ENCODE measurements around the gene FARS2.

DNA sequence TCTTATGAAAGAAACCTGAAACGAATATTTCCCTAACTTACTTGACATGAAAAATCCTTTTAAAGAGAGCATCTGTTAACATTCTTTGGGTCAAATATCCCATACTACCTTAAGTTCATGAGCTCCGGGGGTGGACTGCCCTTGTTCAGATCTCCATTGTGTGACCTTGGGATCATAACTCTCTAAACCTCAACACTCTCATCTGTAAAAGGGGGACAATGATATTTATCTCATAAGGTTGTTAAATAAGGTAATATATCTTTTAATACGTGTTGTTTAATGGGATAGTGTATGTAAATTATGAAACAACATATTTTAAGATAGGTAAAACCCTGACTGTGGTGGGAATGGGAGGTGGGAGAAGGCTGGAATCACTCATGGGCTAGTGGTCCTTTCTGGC lies 326.3 kb downstream of the FARS2 start:
- TF ChIP-seq POLR2AphosphoS5 (IDR thresholded peaks at IDR 0.05; ENCODE audit: low read depth, low read length) = no peak
- no peak for TF ChIP-seq YY1 (IDR thresholded peaks at IDR 0.05; ENCODE audit: low read depth)
- no peak for TF ChIP-seq EZH2phosphoT487 (IDR thresholded peaks at IDR 0.05; ENCODE audit: borderline replicate concordance, low read depth)
- TF ChIP-seq, protein P1, sequence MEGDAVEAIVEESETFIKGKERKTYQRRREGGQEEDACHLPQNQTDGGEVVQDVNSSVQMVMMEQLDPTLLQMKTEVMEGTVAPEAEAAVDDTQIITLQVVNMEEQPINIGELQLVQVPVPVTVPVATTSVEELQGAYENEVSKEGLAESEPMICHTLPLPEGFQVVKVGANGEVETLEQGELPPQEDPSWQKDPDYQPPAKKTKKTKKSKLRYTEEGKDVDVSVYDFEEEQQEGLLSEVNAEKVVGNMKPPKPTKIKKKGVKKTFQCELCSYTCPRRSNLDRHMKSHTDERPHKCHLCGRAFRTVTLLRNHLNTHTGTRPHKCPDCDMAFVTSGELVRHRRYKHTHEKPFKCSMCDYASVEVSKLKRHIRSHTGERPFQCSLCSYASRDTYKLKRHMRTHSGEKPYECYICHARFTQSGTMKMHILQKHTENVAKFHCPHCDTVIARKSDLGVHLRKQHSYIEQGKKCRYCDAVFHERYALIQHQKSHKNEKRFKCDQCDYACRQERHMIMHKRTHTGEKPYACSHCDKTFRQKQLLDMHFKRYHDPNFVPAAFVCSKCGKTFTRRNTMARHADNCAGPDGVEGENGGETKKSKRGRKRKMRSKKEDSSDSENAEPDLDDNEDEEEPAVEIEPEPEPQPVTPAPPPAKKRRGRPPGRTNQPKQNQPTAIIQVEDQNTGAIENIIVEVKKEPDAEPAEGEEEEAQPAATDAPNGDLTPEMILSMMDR (IDR thresholded peaks at IDR 0.05) = no peak
- TF ChIP-seq, protein P2, sequence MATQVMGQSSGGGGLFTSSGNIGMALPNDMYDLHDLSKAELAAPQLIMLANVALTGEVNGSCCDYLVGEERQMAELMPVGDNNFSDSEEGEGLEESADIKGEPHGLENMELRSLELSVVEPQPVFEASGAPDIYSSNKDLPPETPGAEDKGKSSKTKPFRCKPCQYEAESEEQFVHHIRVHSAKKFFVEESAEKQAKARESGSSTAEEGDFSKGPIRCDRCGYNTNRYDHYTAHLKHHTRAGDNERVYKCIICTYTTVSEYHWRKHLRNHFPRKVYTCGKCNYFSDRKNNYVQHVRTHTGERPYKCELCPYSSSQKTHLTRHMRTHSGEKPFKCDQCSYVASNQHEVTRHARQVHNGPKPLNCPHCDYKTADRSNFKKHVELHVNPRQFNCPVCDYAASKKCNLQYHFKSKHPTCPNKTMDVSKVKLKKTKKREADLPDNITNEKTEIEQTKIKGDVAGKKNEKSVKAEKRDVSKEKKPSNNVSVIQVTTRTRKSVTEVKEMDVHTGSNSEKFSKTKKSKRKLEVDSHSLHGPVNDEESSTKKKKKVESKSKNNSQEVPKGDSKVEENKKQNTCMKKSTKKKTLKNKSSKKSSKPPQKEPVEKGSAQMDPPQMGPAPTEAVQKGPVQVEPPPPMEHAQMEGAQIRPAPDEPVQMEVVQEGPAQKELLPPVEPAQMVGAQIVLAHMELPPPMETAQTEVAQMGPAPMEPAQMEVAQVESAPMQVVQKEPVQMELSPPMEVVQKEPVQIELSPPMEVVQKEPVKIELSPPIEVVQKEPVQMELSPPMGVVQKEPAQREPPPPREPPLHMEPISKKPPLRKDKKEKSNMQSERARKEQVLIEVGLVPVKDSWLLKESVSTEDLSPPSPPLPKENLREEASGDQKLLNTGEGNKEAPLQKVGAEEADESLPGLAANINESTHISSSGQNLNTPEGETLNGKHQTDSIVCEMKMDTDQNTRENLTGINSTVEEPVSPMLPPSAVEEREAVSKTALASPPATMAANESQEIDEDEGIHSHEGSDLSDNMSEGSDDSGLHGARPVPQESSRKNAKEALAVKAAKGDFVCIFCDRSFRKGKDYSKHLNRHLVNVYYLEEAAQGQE (IDR thresholded peaks at IDR 0.05; ENCODE audit: low read depth, low read length) = no peak
- TF ChIP-seq SMC3 (IDR thresholded peaks at IDR 0.05; ENCODE audit: low read depth, low read length) = no peak
- TF ChIP-seq EP300 (IDR thresholded peaks at IDR 0.05; ENCODE audit: borderline replicate concordance in 1 of 2, low read depth in 1 of 2, low read length in 1 of 2) = no peak
- no peak for TF ChIP-seq RAD21 (IDR thresholded peaks at IDR 0.05; ENCODE audit: low read length)
- TF ChIP-seq NFIC (IDR thresholded peaks at IDR 0.05; ENCODE audit: borderline replicate concordance) = no peak
- TF ChIP-seq, protein P3, sequence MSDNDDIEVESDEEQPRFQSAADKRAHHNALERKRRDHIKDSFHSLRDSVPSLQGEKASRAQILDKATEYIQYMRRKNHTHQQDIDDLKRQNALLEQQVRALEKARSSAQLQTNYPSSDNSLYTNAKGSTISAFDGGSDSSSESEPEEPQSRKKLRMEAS (IDR thresholded peaks at IDR 0.05; ENCODE audit: low read depth) = no peak
